Measurements from ENCODE around the gene EML4. TPM values are rescaled to one million over a fixed set of nuclear protein-coding genes. Genes with fewer than 3 reads are reported as not detected.

EML4 gene
- total RNA-seq, 1 experiment from 2014 or later = 31.2 TPM

DNA sequence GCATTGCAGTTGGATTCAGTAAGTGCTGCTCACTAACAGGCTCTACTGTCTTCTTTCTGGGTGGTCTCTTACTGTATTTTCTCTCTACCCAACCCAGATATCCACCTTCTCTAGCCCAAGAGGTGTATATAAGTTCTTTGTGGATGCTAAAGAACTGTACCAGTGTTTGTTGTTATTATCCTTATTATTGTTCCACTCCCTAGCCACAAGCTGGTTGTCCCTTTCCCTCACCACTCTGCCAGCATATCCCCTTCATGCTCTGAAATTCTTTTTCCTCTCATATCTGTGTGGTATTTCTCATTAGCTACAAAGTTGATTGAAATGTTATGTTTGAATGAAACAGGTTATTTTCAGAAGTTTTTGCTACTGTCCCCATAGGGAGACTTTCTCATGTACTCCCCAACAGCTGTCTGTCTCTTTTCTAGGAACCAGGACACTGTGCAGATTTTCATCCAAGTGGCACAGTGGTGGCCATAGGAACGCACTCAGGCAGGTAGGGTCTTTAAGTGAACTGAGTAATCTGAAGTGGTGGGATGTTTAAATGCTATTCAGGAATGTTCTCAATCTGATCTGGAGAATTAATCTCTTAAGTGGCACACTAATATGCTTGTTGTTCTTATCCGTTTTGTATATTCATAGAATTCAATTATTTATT lies 135.0 kb downstream of the EML4 start:
- peaks cover under 1% of the 10 kb centered on the region for H3K4me1 Mint-ChIP-seq (ENCODE audit: insufficient read depth, unreplicated experiment)
- H3K27ac Mint-ChIP-seq (ENCODE audit: low read depth, unreplicated experiment) = no peak overlapping the region
- no peak overlapping the region for H3K4me3 Mint-ChIP-seq (ENCODE audit: unreplicated experiment)
- no TSS peak for BruUV-seq (replicated peaks)
- no peak for DNase-seq (ENCODE audit: unreplicated experiment)
- CTCF ChIA-PET = interaction anchor here (0.6 kb wide), 1 partner anchor 23 kb away, joined by 4 read pairs; no protein-coding TSS in a partner anchor
- TF ChIP-seq, protein P1, sequence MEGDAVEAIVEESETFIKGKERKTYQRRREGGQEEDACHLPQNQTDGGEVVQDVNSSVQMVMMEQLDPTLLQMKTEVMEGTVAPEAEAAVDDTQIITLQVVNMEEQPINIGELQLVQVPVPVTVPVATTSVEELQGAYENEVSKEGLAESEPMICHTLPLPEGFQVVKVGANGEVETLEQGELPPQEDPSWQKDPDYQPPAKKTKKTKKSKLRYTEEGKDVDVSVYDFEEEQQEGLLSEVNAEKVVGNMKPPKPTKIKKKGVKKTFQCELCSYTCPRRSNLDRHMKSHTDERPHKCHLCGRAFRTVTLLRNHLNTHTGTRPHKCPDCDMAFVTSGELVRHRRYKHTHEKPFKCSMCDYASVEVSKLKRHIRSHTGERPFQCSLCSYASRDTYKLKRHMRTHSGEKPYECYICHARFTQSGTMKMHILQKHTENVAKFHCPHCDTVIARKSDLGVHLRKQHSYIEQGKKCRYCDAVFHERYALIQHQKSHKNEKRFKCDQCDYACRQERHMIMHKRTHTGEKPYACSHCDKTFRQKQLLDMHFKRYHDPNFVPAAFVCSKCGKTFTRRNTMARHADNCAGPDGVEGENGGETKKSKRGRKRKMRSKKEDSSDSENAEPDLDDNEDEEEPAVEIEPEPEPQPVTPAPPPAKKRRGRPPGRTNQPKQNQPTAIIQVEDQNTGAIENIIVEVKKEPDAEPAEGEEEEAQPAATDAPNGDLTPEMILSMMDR (IDR thresholded peaks at IDR 0.05; ENCODE audit: unreplicated experiment) = no peak
- H3K9me3 Mint-ChIP-seq (ENCODE audit: unreplicated experiment) = no peaks in the 10 kb centered on the region
- POLR2A ChIA-PET = no interaction called here
- intact Hi-C loops (cut with micrococcal nuclease) = no loop called here
- peaks cover 23% of the 10 kb centered on the region for H3K36me3 Mint-ChIP-seq (ENCODE audit: insufficient read depth, unreplicated experiment)
- no peaks in the 10 kb centered on the region for H3K27me3 Mint-ChIP-seq (ENCODE audit: insufficient read depth, unreplicated experiment)

DNA sequence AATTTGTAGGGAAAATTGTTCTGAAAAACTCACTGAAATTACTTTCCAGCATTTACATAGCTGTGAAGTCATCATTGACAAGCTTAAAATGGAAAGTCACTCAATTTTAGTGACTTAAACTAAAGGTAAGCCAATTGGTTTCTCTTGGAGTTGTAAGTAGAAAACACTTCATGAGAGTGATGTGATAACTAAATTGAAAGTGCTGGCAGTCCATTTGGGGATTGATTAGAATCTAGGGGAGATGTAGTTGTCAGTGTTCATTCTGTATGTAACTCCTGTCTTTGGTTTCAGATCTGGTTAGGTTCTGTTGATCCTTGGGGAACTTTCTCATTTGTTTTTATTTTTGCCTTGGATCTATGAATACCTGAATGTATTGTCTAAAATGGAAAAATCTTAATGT lies 138.0 kb downstream of the EML4 start:
- no TSS peak for BruUV-seq (replicated peaks)
- peaks cover 11% of the 10 kb centered on the region for H3K36me3 Mint-ChIP-seq (ENCODE audit: insufficient read depth, unreplicated experiment)
- no peak overlapping the region for H3K27ac Mint-ChIP-seq (ENCODE audit: low read depth, unreplicated experiment)
- TF ChIP-seq, protein P1 (IDR thresholded peaks at IDR 0.05; ENCODE audit: unreplicated experiment) = no peak
- ChIA-PET POLR2A (interaction anchor here (0.6 kb wide), 1 partner anchor 54 kb away, joined by 4 read pairs; the partner anchor contains the start of gene COX7A2L), CTCF (interaction anchor here (0.8 kb wide), 1 partner anchor 193 kb away, joined by 3 read pairs; no protein-coding TSS in a partner anchor)
- no peaks in the 10 kb centered on the region for H3K9me3 Mint-ChIP-seq (ENCODE audit: unreplicated experiment)
- H3K27me3 Mint-ChIP-seq (ENCODE audit: insufficient read depth, unreplicated experiment) = no peaks in the 10 kb centered on the region
- H3K4me3 Mint-ChIP-seq (ENCODE audit: unreplicated experiment) = no peak overlapping the region
- H3K4me1 Mint-ChIP-seq (ENCODE audit: insufficient read depth, unreplicated experiment) = no peaks in the 10 kb centered on the region
- intact Hi-C loops (cut with micrococcal nuclease) = no loop called here
- no peak for DNase-seq (ENCODE audit: unreplicated experiment)

DNA sequence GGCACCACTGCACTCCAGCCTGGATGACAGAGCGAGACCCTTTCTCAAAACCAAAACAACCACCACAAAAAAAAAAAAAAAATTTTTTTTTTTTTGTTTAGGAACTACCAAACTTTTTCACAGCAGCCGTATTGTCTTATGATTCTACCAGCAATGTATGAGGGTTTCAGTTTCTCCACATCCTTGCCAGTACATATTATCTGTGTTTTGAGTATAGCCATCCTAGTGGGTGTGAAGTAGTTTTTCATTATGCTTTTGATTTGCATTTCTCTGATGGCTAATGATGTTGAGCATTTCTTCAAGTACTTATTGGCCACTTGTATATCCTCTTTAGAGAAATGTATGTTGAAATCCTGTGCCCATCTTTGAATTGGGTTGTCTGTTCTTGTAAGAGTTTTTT lies 140.2 kb downstream of the EML4 start:
- CTCF ChIA-PET = interaction anchor here (0.5 to 1.0 kb wide), 4 partner anchors 44 to 1642 kb away, joined by 3 to 6 read pairs (median 4); no protein-coding TSS in a partner anchor
- H3K9me3 Mint-ChIP-seq (ENCODE audit: unreplicated experiment) = no peaks in the 10 kb centered on the region

DNA sequence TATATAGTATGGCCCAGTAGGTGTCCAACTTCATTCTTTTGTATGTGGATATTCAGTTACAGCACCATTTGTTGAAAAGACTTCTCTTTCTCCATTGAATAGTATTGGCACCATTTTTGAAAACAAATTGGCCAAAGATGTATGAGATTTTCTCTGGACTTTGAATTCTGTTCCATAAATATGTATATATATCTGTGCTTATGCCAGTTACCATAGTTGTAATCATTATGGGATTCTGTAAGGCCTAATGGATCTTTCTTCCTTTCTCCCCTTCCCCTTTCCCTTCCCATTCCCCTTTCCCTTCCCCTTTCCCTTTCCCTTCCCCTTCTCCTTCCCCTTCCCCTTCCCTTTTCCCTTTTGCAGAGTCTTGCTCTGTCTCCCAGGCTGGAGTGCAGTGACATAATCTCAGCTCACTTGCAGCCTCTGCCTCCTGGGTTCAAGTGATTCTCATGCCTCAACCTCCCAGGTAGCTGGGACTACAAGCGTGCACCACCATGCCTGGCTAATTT lies 140.9 kb downstream of the EML4 start:
- no peak overlapping the region for H3K4me3 Mint-ChIP-seq (ENCODE audit: unreplicated experiment)
- no peak overlapping the region for H3K27ac Mint-ChIP-seq (ENCODE audit: low read depth, unreplicated experiment)
- H3K4me1 Mint-ChIP-seq (ENCODE audit: insufficient read depth, unreplicated experiment) = peaks cover 7% of the 10 kb centered on the region
- TF ChIP-seq, protein P1 (IDR thresholded peaks at IDR 0.05; ENCODE audit: unreplicated experiment) = no peak
- no peaks in the 10 kb centered on the region for H3K27me3 Mint-ChIP-seq (ENCODE audit: insufficient read depth, unreplicated experiment)
- intact Hi-C loops (cut with micrococcal nuclease) = no loop called here
- DNase-seq (ENCODE audit: unreplicated experiment) = no peak
- BruUV-seq (replicated peaks) = no TSS peak
- H3K9me3 Mint-ChIP-seq (ENCODE audit: unreplicated experiment) = no peaks in the 10 kb centered on the region
- ChIA-PET CTCF (interaction anchor here (0.6 to 1.5 kb wide), 4 partner anchors 19 to 1955 kb away, joined by 3 to 6 read pairs (median 4); no protein-coding TSS in a partner anchor), POLR2A (interaction anchor here (0.7 kb wide), 2 partner anchors 241 to 251 kb away, joined by 3 to 4 read pairs; no protein-coding TSS in a partner anchor)
- H3K36me3 Mint-ChIP-seq (ENCODE audit: insufficient read depth, unreplicated experiment) = peaks cover 11% of the 10 kb centered on the region

More for the DNA sequence above, 140.2 kb downstream of the EML4 start:
- no peak overlapping the region for H3K27ac Mint-ChIP-seq (ENCODE audit: low read depth, unreplicated experiment)
- intact Hi-C loops (cut with micrococcal nuclease) = no loop called here
- peaks cover under 1% of the 10 kb centered on the region for H3K4me1 Mint-ChIP-seq (ENCODE audit: insufficient read depth, unreplicated experiment)
- POLR2A ChIA-PET = no interaction called here
- peaks cover 11% of the 10 kb centered on the region for H3K36me3 Mint-ChIP-seq (ENCODE audit: insufficient read depth, unreplicated experiment)
- TF ChIP-seq, protein P1 (IDR thresholded peaks at IDR 0.05; ENCODE audit: unreplicated experiment) = no peak
- no peak for DNase-seq (ENCODE audit: unreplicated experiment)
- BruUV-seq (replicated peaks) = no TSS peak
- H3K27me3 Mint-ChIP-seq (ENCODE audit: insufficient read depth, unreplicated experiment) = no peaks in the 10 kb centered on the region
- H3K4me3 Mint-ChIP-seq (ENCODE audit: unreplicated experiment) = no peak overlapping the region

All from MCF 10A (cell line).